ENCODE data around the gene ENAH.

The ENAH gene

GRCh38 chr1:225449261-225449660 is 203.7 kb downstream of the ENAH start:
- DNase-seq, result peak; percentile 11

- DNase-seq, result no peak
Measured at GRCh38 chr1:225448146-225448805, 204.6 kb downstream of the ENAH start.

GRCh38 chr1:225447650-225448089 is 205.3 kb downstream of the ENAH start:
- DNase-seq, result peak; percentile 70

- DNase-seq, result no peak
Measured at GRCh38 chr1:225446981-225447615, 205.8 kb downstream of the ENAH start.

- DNase-seq, result no peak
Measured at GRCh38 chr1:225446595-225446960, 206.3 kb downstream of the ENAH start.

- no peak for DNase-seq
Measured at GRCh38 chr1:225445639-225446594, 207.0 kb downstream of the ENAH start.

- no peak for DNase-seq
Measured at GRCh38 chr1:225442123-225442505, 210.8 kb downstream of the ENAH start.

GRCh38 chr1:225441314-225442122 is 211.4 kb downstream of the ENAH start:
- no peak for DNase-seq

- DNase-seq, result no peak
Measured at GRCh38 chr1:225440380-225441221, 212.3 kb downstream of the ENAH start.

- DNase-seq, result no peak
Measured at GRCh38 chr1:225437710-225438437, 215.0 kb downstream of the ENAH start.
